Measurements from ENCODE around the gene TMEM117. TPM values are rescaled to one million over a fixed set of nuclear protein-coding genes. Genes with fewer than 3 reads are reported as not detected.

Gene TMEM117
- polyA plus RNA-seq, 12 donors: 8.0 to 14.8 (median 11.1) TPM; not detected in 1

GRCh38 chr12:43883748-43884147 is 47.9 kb downstream of the TMEM117 start:
- no peak for DNase-seq

GRCh38 chr12:43884683-43885410 is 49.0 kb downstream of the TMEM117 start:
- DNase-seq: no peak

GRCh38 chr12:43887397-43887796 is 51.5 kb downstream of the TMEM117 start:
- no peak for DNase-seq

- no peak for DNase-seq
Measured at GRCh38 chr12:43891856-43892574, 56.1 kb downstream of the TMEM117 start.

GRCh38 chr12:43893670-43894069 is 57.8 kb downstream of the TMEM117 start:
- no peak for DNase-seq

- DNase-seq: no peak
Measured at GRCh38 chr12:43895580-43896206, 59.8 kb downstream of the TMEM117 start.

GRCh38 chr12:43896496-43896895 is 60.6 kb downstream of the TMEM117 start:
- no peak for DNase-seq

- no peak for DNase-seq
Measured at GRCh38 chr12:43898474-43898873, 62.6 kb downstream of the TMEM117 start.

- DNase-seq: no peak
Measured at GRCh38 chr12:43899574-43899973, 63.7 kb downstream of the TMEM117 start.

- DNase-seq: no peak
Measured at GRCh38 chr12:43903686-43904085, 67.8 kb downstream of the TMEM117 start.

GRCh38 chr12:43912859-43913258 is 77.0 kb downstream of the TMEM117 start:
- no peak for DNase-seq

GRCh38 chr12:43914391-43914790 is 78.5 kb downstream of the TMEM117 start:
- DNase-seq: no peak

GRCh38 chr12:43914923-43915468 is 79.1 kb downstream of the TMEM117 start:
- no peak for DNase-seq

GRCh38 chr12:43917896-43918295 is 82.0 kb downstream of the TMEM117 start:
- DNase-seq: no peak

GRCh38 chr12:43921666-43922337 is 85.9 kb downstream of the TMEM117 start:
- no peak for DNase-seq

GRCh38 chr12:43930032-43930431 is 94.2 kb downstream of the TMEM117 start:
- DNase-seq: no peak

GRCh38 chr12:43931187-43931586 is 95.3 kb downstream of the TMEM117 start:
- DNase-seq: no peak

GRCh38 chr12:43935581-43935980 is 99.7 kb downstream of the TMEM117 start:
- no peak for DNase-seq

- no peak for DNase-seq
Measured at GRCh38 chr12:43937947-43938346, 102.1 kb downstream of the TMEM117 start.

- DNase-seq: no peak
Measured at GRCh38 chr12:43942379-43942778, 106.5 kb downstream of the TMEM117 start.

GRCh38 chr12:43945983-43946382 is 110.1 kb downstream of the TMEM117 start:
- no peak for DNase-seq

- no peak for DNase-seq
Measured at GRCh38 chr12:43951286-43951685, 115.4 kb downstream of the TMEM117 start.

All from muscle of arm (tissue), 12 donors.